Measurements from ENCODE around the gene ARHGAP30.

Gene ARHGAP30

DNA sequence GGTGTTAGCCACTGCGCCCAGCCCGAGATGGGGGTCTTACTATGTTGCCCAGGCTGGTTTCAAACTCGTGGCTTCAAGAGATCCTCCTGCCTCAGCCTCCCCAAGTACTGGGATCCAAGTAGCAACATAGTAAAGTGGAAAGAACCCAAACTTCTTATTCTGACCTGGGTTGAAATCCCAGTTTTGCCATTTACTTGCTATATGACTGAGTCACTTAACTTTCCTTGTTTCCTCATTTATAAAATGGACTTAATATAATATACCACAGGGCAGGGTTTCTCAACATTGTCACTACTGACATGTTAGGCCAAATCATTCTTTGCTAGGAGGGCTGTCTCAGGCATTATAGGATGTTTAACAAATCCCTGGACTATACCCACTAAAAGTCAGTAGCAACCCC is 41.4 kb upstream of the ARHGAP30 start:
- H3K4me1 ChIP-seq (ENCODE audit: control insufficient read depth in 2 of 2, insufficient read depth in 1 of 2, low read depth in 1 of 2, low read length in 2 of 2): no peaks in the 10 kb centered on the region
- H3K4me2 ChIP-seq (ENCODE audit: insufficient read depth, low read length, poor library complexity, severe bottlenecking): no peak overlapping the region
- no peak for DNase-seq (ENCODE audit: low spot score)
- H2BK12ac ChIP-seq (ENCODE audit: low read length): no peak overlapping the region
- no peak overlapping the region for H4K8ac ChIP-seq (ENCODE audit: low read depth, low read length)
- no peak overlapping the region for H4K91ac ChIP-seq (ENCODE audit: low read depth, low read length, poor library complexity)
- H3K9ac ChIP-seq (ENCODE audit: low read depth, low read length, poor library complexity): no peak overlapping the region
- H2BK120ac ChIP-seq (ENCODE audit: low read depth, low read length): no peak overlapping the region
- no peak overlapping the region for H3K27ac ChIP-seq (replicated peaks; ENCODE audit: low read length)
- H3K79me1 ChIP-seq (ENCODE audit: low read depth, low read length): peaks cover 5% of the 10 kb centered on the region
- H2AK5ac ChIP-seq (ENCODE audit: low read depth, low read length): no peak overlapping the region
- WGBS, 2 donors (ENCODE audit: extremely low coverage in 2 of 2, insufficient read length in 2 of 2, insufficient replicate concordance in 1 of 2): no CpG with 5 or more reads among the region's 3 CpGs
- no peak overlapping the region for H2BK5ac ChIP-seq (ENCODE audit: low read length)
- H3K4ac ChIP-seq (ENCODE audit: low read length): no peak overlapping the region
- H2BK15ac ChIP-seq (ENCODE audit: low read length): no peak overlapping the region
- H3K4me3 ChIP-seq (ENCODE audit: low read length in 2 of 2): no peak overlapping the region
- no peaks in the 10 kb centered on the region for H3K27me3 ChIP-seq (ENCODE audit: control insufficient read depth in 3 of 3, insufficient read depth in 3 of 3, low read depth in 1 of 3, low read length in 3 of 3)
- H3K14ac ChIP-seq (ENCODE audit: low read length): no peak overlapping the region
- H3K9me3 ChIP-seq (replicated peaks in 1 of 2; ENCODE audit: control insufficient read depth in 2 of 2, insufficient read depth in 1 of 2, low read depth in 1 of 2, low read length in 2 of 2): no peaks in the 10 kb centered on the region
- no peak overlapping the region for H2AFZ ChIP-seq (ENCODE audit: low read length)
- no peak overlapping the region for H3K18ac ChIP-seq (ENCODE audit: low read length)
- peaks cover 3 to 40% of the 10 kb centered on the region in 2 donors for H3K36me3 ChIP-seq (replicated peaks in 1 of 2; ENCODE audit: control insufficient read depth in 2 of 2, insufficient read depth in 2 of 2, low read length in 2 of 2)
- H3K23ac ChIP-seq (ENCODE audit: low read depth, low read length, poor library complexity): no peak overlapping the region

- no peak overlapping the region for H2BK12ac ChIP-seq (ENCODE audit: low read length)
- H4K8ac ChIP-seq (ENCODE audit: low read depth, low read length): no peak overlapping the region
- no peak overlapping the region for H4K91ac ChIP-seq (ENCODE audit: low read depth, low read length, poor library complexity)
- no peak overlapping the region for H2BK120ac ChIP-seq (ENCODE audit: low read depth, low read length)
- WGBS, 2 donors (ENCODE audit: extremely low coverage in 2 of 2, insufficient read length in 2 of 2, insufficient replicate concordance in 1 of 2): no CpG with 5 or more reads among the region's 1 CpG
- no peak overlapping the region for H3K27ac ChIP-seq (replicated peaks; ENCODE audit: low read length)
- H3K9me3 ChIP-seq (replicated peaks in 1 of 2; ENCODE audit: control insufficient read depth in 2 of 2, insufficient read depth in 1 of 2, low read depth in 1 of 2, low read length in 2 of 2): no peaks in the 10 kb centered on the region
- H3K18ac ChIP-seq (ENCODE audit: low read length): no peak overlapping the region
- no peak overlapping the region for H2AFZ ChIP-seq (ENCODE audit: low read length)
- no peaks in the 10 kb centered on the region for H3K4me1 ChIP-seq (ENCODE audit: control insufficient read depth in 2 of 2, insufficient read depth in 1 of 2, low read depth in 1 of 2, low read length in 2 of 2)
- H2BK5ac ChIP-seq (ENCODE audit: low read length): no peak overlapping the region
- H3K4ac ChIP-seq (ENCODE audit: low read length): no peak overlapping the region
- no peak overlapping the region for H3K23ac ChIP-seq (ENCODE audit: low read depth, low read length, poor library complexity)
- DNase-seq (ENCODE audit: low spot score): no peak
- no peak overlapping the region for H3K14ac ChIP-seq (ENCODE audit: low read length)
- H3K4me3 ChIP-seq (ENCODE audit: low read length in 2 of 2): no peak overlapping the region
- H3K27me3 ChIP-seq (ENCODE audit: control insufficient read depth in 3 of 3, insufficient read depth in 3 of 3, low read depth in 1 of 3, low read length in 3 of 3): no peaks in the 10 kb centered on the region
- H2AK5ac ChIP-seq (ENCODE audit: low read depth, low read length): no peak overlapping the region
- peaks cover 10 to 32% of the 10 kb centered on the region in 2 donors for H3K36me3 ChIP-seq (replicated peaks in 1 of 2; ENCODE audit: control insufficient read depth in 2 of 2, insufficient read depth in 2 of 2, low read length in 2 of 2)
- no peak overlapping the region for H2BK15ac ChIP-seq (ENCODE audit: low read length)
- H3K4me2 ChIP-seq (ENCODE audit: insufficient read depth, low read length, poor library complexity, severe bottlenecking): no peak overlapping the region
- peaks cover 8% of the 10 kb centered on the region for H3K79me1 ChIP-seq (ENCODE audit: low read depth, low read length)
- no peak overlapping the region for H3K9ac ChIP-seq (ENCODE audit: low read depth, low read length, poor library complexity)
Observed at GRCh38 chr1:161106431-161106830, 36.7 kb upstream of the ARHGAP30 start.

DNA sequence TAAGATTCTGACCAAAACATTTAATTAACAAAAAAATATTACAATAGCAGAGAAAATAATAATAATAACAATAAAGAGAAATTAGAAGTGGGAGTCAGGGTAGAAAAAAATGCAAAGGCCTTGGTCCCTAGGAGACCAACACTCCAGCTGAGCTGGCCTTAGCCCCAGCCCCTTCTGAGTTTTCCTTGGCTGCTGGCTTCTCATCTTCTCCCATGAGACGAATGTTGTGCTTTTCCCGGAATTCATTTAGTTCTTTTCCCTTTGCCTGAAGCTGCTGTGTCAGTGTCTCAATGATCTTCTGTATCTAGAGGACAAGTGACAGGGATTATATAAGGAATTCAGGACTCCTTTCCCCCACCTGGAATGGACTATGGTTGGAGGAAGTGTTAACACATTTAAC is 30.9 kb upstream of the ARHGAP30 start:
- Histone ChIP-seq H3K9me3 (replicated peaks in 1 of 2; ENCODE audit: control insufficient read depth in 2 of 2, insufficient read depth in 1 of 2, low read depth in 1 of 2, low read length in 2 of 2) (no peaks in the 10 kb centered on the region), H3K36me3 (replicated peaks in 1 of 2; ENCODE audit: control insufficient read depth in 2 of 2, insufficient read depth in 2 of 2, low read length in 2 of 2) (peaks cover 18 to 39% of the 10 kb centered on the region in 2 donors), H4K8ac (ENCODE audit: low read depth, low read length) (no peak overlapping the region), H3K27ac (replicated peaks; ENCODE audit: low read length) (no peak overlapping the region), H3K23ac (ENCODE audit: low read depth, low read length, poor library complexity) (no peak overlapping the region), H2BK12ac (ENCODE audit: low read length) (no peak overlapping the region), H2AFZ (ENCODE audit: low read length) (no peak overlapping the region), H3K9ac (ENCODE audit: low read depth, low read length, poor library complexity) (no peak overlapping the region), H2BK15ac (ENCODE audit: low read length) (no peak overlapping the region), H3K27me3 (ENCODE audit: control insufficient read depth in 3 of 3, insufficient read depth in 3 of 3, low read depth in 1 of 3, low read length in 3 of 3) (peaks cover 0 to 6% (median 0%) of the 10 kb centered on the region in 3 experiments), H2AK5ac (ENCODE audit: low read depth, low read length) (no peak overlapping the region), H3K14ac (ENCODE audit: low read length) (no peak overlapping the region), H3K4me1 (ENCODE audit: control insufficient read depth in 2 of 2, insufficient read depth in 1 of 2, low read depth in 1 of 2, low read length in 2 of 2) (peaks cover 2 to 8% of the 10 kb centered on the region in 2 donors), H3K4ac (ENCODE audit: low read length) (no peak overlapping the region), H3K18ac (ENCODE audit: low read length) (no peak overlapping the region), H3K4me3 (ENCODE audit: low read length in 2 of 2) (no peak overlapping the region), H3K4me2 (ENCODE audit: insufficient read depth, low read length, poor library complexity, severe bottlenecking) (no peak overlapping the region), H2BK5ac (ENCODE audit: low read length) (no peak overlapping the region), H4K91ac (ENCODE audit: low read depth, low read length, poor library complexity) (no peak overlapping the region), H3K79me1 (ENCODE audit: low read depth, low read length) (peaks cover 3% of the 10 kb centered on the region), H2BK120ac (ENCODE audit: low read depth, low read length) (no peak overlapping the region)
- WGBS, 2 donors (ENCODE audit: extremely low coverage in 2 of 2, insufficient read length in 2 of 2, insufficient replicate concordance in 1 of 2): no CpG with 5 or more reads among the region's 2 CpGs
- no peak for DNase-seq (ENCODE audit: low spot score)

DNA sequence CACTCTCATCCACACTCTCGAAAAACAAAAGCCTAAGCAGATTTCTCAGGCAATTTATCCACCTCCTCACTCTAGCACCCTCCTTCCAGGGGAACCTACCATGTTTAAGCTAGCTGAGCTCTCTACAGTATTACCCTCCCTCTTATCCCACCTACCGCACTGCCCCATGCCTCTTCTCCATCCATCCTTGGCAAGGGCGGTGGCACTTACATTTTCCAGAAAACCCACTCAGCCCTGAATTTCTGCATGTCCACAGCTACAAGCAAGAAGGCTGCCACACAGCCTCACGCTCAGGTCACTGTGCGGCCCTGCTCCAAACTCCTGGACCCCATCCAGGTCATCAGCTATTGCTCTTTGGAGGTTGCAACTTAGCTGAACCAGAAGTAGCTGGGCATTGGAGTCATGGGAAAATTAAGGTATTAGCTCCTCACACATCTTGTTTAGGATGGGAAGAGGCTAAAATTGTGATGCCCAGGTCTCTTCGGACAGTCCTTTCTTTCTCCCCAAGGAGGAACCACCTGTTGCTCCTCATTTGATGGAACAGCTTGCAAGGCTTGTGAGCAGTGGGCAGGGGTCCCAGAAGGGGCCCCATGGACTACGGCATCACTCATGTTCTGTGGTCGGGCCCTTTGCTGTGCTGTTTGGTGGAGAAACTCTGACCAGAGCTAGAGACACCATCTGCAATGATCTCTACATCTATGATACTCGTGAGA is 29.6 kb upstream of the ARHGAP30 start:
- Histone ChIP-seq H3K14ac (ENCODE audit: low read length) (no peak overlapping the region), H4K8ac (ENCODE audit: low read depth, low read length) (no peak overlapping the region), H3K4me2 (ENCODE audit: insufficient read depth, low read length, poor library complexity, severe bottlenecking) (peak overlapping the region; percentile 91), H3K18ac (ENCODE audit: low read length) (no peak overlapping the region), H3K4me1 (ENCODE audit: control insufficient read depth in 2 of 2, insufficient read depth in 1 of 2, low read depth in 1 of 2, low read length in 2 of 2) (peaks cover 2 to 8% of the 10 kb centered on the region in 2 donors), H2BK5ac (ENCODE audit: low read length) (peak overlapping the region; percentile 90), H4K91ac (ENCODE audit: low read depth, low read length, poor library complexity) (no peak overlapping the region), H3K27me3 (ENCODE audit: control insufficient read depth in 3 of 3, insufficient read depth in 3 of 3, low read depth in 1 of 3, low read length in 3 of 3) (peaks cover 0 to 6% (median 0%) of the 10 kb centered on the region in 3 experiments), H3K79me1 (ENCODE audit: low read depth, low read length) (no peaks in the 10 kb centered on the region), H2BK15ac (ENCODE audit: low read length) (no peak overlapping the region), H3K36me3 (replicated peaks in 1 of 2; ENCODE audit: control insufficient read depth in 2 of 2, insufficient read depth in 2 of 2, low read length in 2 of 2) (peaks cover 18 to 39% of the 10 kb centered on the region in 2 donors), H3K4ac (ENCODE audit: low read length) (no peak overlapping the region), H3K9ac (ENCODE audit: low read depth, low read length, poor library complexity) (peak overlapping the region; percentile 63), H3K4me3 (ENCODE audit: low read length in 2 of 2) (peak overlapping the region; percentile 67 to 91), H2AK5ac (ENCODE audit: low read depth, low read length) (peak overlapping the region; percentile 53), H3K23ac (ENCODE audit: low read depth, low read length, poor library complexity) (no peak overlapping the region), H2BK120ac (ENCODE audit: low read depth, low read length) (no peak overlapping the region), H2BK12ac (ENCODE audit: low read length) (no peak overlapping the region), H2AFZ (ENCODE audit: low read length) (no peak overlapping the region), H3K27ac (replicated peaks; ENCODE audit: low read length) (no peak overlapping the region), H3K9me3 (replicated peaks in 1 of 2; ENCODE audit: control insufficient read depth in 2 of 2, insufficient read depth in 1 of 2, low read depth in 1 of 2, low read length in 2 of 2) (no peaks in the 10 kb centered on the region)
- DNase-seq (ENCODE audit: low spot score): no peak
- no CpG with 5 or more reads among the region's 9 CpGs for WGBS, 2 donors (ENCODE audit: extremely low coverage in 2 of 2, insufficient read length in 2 of 2, insufficient replicate concordance in 1 of 2)
